Thyroid gland (tissue), 4 donors: ENCODE results near the gene PGK1.

Experiments used
- CTCF ChIP-seq, 6 experiments: fragments of 200-600 bp in 3 of 6; fragments of 450-650 bp in 3 of 6; sonication (generic) in 3 of 6; IDR thresholded peaks; one replicate each; pipeline ENCODE4 v1.5.1; 2016 to 2019; ENCODE audit warnings: antibody characterized with exemption in 6 of 6, mild to moderate bottlenecking in 2 of 6, inconsistent platforms in 1 of 6, moderate library complexity in 1 of 6
- POLR2A ChIP-seq, 2 donors: fragments of 450-650 bp; IDR thresholded peaks; one replicate each; pipeline ENCODE4 v1.6.1; 2017; ENCODE audit warnings: antibody characterized with exemption in 2 of 2, mild to moderate bottlenecking in 2 of 2, moderate library complexity in 1 of 2

DNA sequence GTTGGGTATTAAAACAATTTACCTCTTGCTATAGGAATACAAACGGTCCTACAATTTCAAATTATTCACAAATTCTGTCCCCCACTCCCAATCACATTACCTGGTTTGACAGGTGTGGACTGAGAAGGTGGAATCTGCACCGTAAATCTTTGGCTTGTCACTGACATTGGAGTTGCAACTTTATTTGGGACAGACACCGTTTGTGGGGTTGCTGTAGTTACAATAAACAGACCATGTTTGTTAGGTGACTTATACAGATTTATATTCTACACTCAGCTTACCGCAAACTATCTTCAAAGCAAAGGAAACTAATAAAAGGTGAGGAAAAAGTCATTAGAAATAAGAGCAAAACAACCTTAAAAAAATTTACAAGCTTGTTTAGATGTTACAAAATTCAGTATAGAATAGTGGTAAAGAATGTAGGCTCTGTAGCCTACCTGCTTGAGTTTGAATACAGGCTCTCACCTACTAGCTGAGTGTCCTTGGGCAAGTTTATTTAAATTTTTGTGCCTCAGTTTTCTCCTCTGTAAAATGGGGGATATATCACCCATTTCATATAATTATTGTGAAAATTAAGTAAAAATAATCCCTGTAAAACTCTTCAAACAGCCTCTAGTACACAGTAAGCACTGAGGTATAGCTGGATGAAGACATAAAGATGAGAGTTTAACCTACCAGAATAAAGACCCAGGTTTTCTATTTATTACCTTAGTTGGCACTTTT, 29.4 kb downstream of the PGK1 start:
- TF ChIP-seq CTCF (IDR thresholded peaks at IDR 0.05) = no peak
- TF ChIP-seq POLR2A (IDR thresholded peaks at IDR 0.05) = no peak
